Heart left ventricle (tissue), 13 donors: Measurements from ENCODE around the gene DYTN.

ENCODE experiments used
- CTCF ChIP-seq, 12 donors: fragments of 200-600 bp; sonication (generic) in 4 of 12; IDR thresholded peaks; one replicate each; pipeline versions ENCODE4 v1.5.0 to v1.8.0; 2018 to 2022; ENCODE audit warnings: antibody characterized with exemption in 12 of 12, mild to moderate bottlenecking in 5 of 12
- POLR2A ChIP-seq, 2 donors: fragments of 450-650 bp; IDR thresholded peaks; one replicate each; pipeline ENCODE4 v1.6.1; 2017; ENCODE audit warnings: antibody characterized with exemption in 2 of 2, mild to moderate bottlenecking in 2 of 2, moderate library complexity in 2 of 2
- donor health status: ischemic (EF 13 %, LVEDD 7.1; RV severe dilation, severe dysfunction).
- donor health status: DM: no; HTN: yes; CAD: no.
- donor health status: DM: no; HTN: no; CAD: no.
- donor health status: ischemic (EF 25% LVEDD 6.9; RV normal size, moderate dysfunction).
- donor health status: ischemic (EF 25% LVEDD 5.7; RV mildly dilated, moderate dysfunction).
- donor health status: ischemic (EF 35%, LVEDD 5.7; RV mildly dilated, moderate dysfunction).
- donor health status: nonischemic (EF 11% LVEDD 7.7; RV severe dilation, severe dysfunction).
- donor health status: DM: yes; HTN: yes; CAD: no.
- donor health status: PGD.
- donor health status: ischemic (EF 29% LVEDD 5.4; RV normal size, mild dysfunction).
- donor health status: nonischemic (EF 23%, LVEDD 6.1; RV moderate dilation, normal function).

- TF ChIP-seq CTCF (IDR thresholded peaks at IDR 0.05) = no peak
- TF ChIP-seq POLR2A (IDR thresholded peaks at IDR 0.05) = no peak
These were observed 115.0 kb downstream of the DYTN start for GRCh38 chr2:206603243-206603642.
